A673 (cell line): ENCODE results near the gene USP3. TPM values are rescaled to one million over a fixed set of nuclear protein-coding genes. Genes with fewer than 3 reads are reported as not detected.

Source experiments
- BruUV-seq: library from RNA; stranded (reverse); fragments of 400-500 nt; replicated peaks from 2 replicates; lab custom pipeline; 2021; lab: Mats Ljungman, UMichigan
- CTCF ChIA-PET: fragments of 300-600 bp; sonication (Branson Sonifier 250); formaldehyde crosslinking; loops from one replicate; lab custom pipeline; 2022; ENCODE audit warnings: antibody characterized with exemption; lab: Charles Lee
- POLR2A ChIA-PET: fragments of 300-600 bp; sonication (Branson Sonifier 250); formaldehyde crosslinking; loops from one replicate; lab custom pipeline; 2022; ENCODE audit warnings: antibody characterized with exemption; ENCODE audit not compliant: low non-redundant PET; lab: Charles Lee
- DNase-seq: peaks from one replicate; pipeline ENCODE4 v3.0.0-alpha.2; 2015; ENCODE audit warnings: low spot score
- H3K27ac ChIP-seq: fragments of 200-600 bp; sonication (generic); 2 replicates; pipeline ENCODE4 v1.5.1; 2016; ENCODE audit warnings: mixed run types, low read depth, mild to moderate bottlenecking, mixed read lengths, antibody characterized with exemption, low read length; ENCODE audit not compliant: poor library complexity, severe bottlenecking
- H3K27me3 ChIP-seq: fragments of 200-600 bp; sonication (generic); replicated peaks from 2 replicates; pipeline ENCODE4 v1.6.1; 2017; ENCODE audit warnings: mixed run types, low read depth, mild to moderate bottlenecking, mixed read lengths, antibody characterized with exemption, low read length; ENCODE audit not compliant: insufficient read depth, poor library complexity
- H3K36me3 ChIP-seq: fragments of 200-600 bp; sonication (generic); 2 replicates; pipeline ENCODE4 v1.6.1; 2016; ENCODE audit warnings: mixed run types, mild to moderate bottlenecking, mixed read lengths, antibody characterized with exemption, low read length; ENCODE audit not compliant: insufficient read depth, poor library complexity, severe bottlenecking
- H3K4me1 ChIP-seq: fragments of 200-600 bp; sonication (generic); 2 replicates; pipeline ENCODE4 v1.6.1; 2017; ENCODE audit warnings: mixed run types, mild to moderate bottlenecking, mixed read lengths, antibody characterized with exemption, low read length; ENCODE audit not compliant: insufficient read depth, poor library complexity, severe bottlenecking
- H3K4me3 ChIP-seq: fragments of 200-600 bp; sonication (generic); 2 replicates; pipeline ENCODE4 v1.5.1; 2016; ENCODE audit warnings: low read depth, mixed run types, mild to moderate bottlenecking, mixed read lengths, low read length; ENCODE audit not compliant: poor library complexity, severe bottlenecking
- H3K9me3 ChIP-seq: fragments of 200-600 bp; sonication (generic); 2 replicates; pipeline ENCODE4 v1.6.1; 2016; ENCODE audit warnings: mixed run types, low read depth, mild to moderate bottlenecking, mixed read lengths, antibody characterized with exemption, low read length; ENCODE audit not compliant: poor library complexity, severe bottlenecking
- CTCF ChIP-seq: fragments of 300-800, 200-600 bp; sonication (generic); conservative IDR thresholded peaks from 2 replicates; pipeline ENCODE4 v1.5.1; 2017; ENCODE audit warnings: low read depth, mild to moderate bottlenecking, antibody characterized with exemption, low read length, moderate library complexity, mixed read lengths
- EZH2 ChIP-seq: fragments of 200-600 bp; sonication (generic); IDR thresholded peaks from 2 replicates; pipeline ENCODE4 v1.6.1; 2017; ENCODE audit warnings: borderline replicate concordance, low read depth, mild to moderate bottlenecking, mixed read lengths, antibody characterized with exemption, low read length; ENCODE audit not compliant: poor library complexity, severe bottlenecking
- intact Hi-C: fragments of 100-400 bp; cut with micrococcal nuclease; formaldehyde crosslinking; loops from one replicate; pipeline ENCODE4 v1.10.0; 2022; ENCODE audit not compliant: unreplicated experiment
- total RNA-seq: library from RNA; stranded (reverse); gene quantifications from 2 replicates; pipeline ENCODE4 v1.2.3, GENCODE V29; 2021

The USP3 gene
- total RNA-seq, 1 experiment from 2014 or later: 65.3 TPM

GRCh38 chr15:63522225-63522578 lies 17.8 kb downstream of the USP3 start:
- BruUV-seq: no TSS peak
- Histone ChIP-seq H3K4me3 (no peak overlapping the region), H3K27me3 (no peaks in the 10 kb centered on the region), H3K36me3 (no peaks in the 10 kb centered on the region), H3K27ac (no peak overlapping the region), H3K9me3 (no peaks in the 10 kb centered on the region), H3K4me1 (peaks cover 33% of the 10 kb centered on the region)
- TF ChIP-seq EZH2 (no peak), CTCF (no peak)
- ChIA-PET POLR2A (no interaction called here), CTCF (no interaction called here)
- intact Hi-C loops: no loop called here
- no peak for DNase-seq

- intact Hi-C loops: no loop called here
- Histone ChIP-seq H3K4me1 (peaks cover 33% of the 10 kb centered on the region), H3K4me3 (no peak overlapping the region), H3K27ac (no peak overlapping the region), H3K9me3 (no peaks in the 10 kb centered on the region), H3K36me3 (no peaks in the 10 kb centered on the region), H3K27me3 (no peaks in the 10 kb centered on the region)
- POLR2A ChIA-PET: no interaction called here
- BruUV-seq: no TSS peak
- CTCF ChIA-PET: no interaction called here
- no peak for TF ChIP-seq EZH2
- TF ChIP-seq CTCF: no peak
- DNase-seq: no peak
Measured at GRCh38 chr15:63523306-63523990, 19.1 kb downstream of the USP3 start.

GRCh38 chr15:63524316-63525015 lies 20.1 kb downstream of the USP3 start:
- POLR2A ChIA-PET: no interaction called here
- H3K36me3 ChIP-seq: no peaks in the 10 kb centered on the region
- peaks cover 33% of the 10 kb centered on the region for H3K4me1 ChIP-seq
- BruUV-seq: no TSS peak
- H3K27me3 ChIP-seq: no peaks in the 10 kb centered on the region
- no peak for TF ChIP-seq EZH2
- TF ChIP-seq CTCF: no peak
- no peak for DNase-seq
- H3K9me3 ChIP-seq: no peaks in the 10 kb centered on the region
- CTCF ChIA-PET: no interaction called here
- no peak overlapping the region for H3K27ac ChIP-seq
- intact Hi-C loops: no loop called here
- H3K4me3 ChIP-seq: no peak overlapping the region
